Measurements from ENCODE around the gene GRIA1.

DNA sequence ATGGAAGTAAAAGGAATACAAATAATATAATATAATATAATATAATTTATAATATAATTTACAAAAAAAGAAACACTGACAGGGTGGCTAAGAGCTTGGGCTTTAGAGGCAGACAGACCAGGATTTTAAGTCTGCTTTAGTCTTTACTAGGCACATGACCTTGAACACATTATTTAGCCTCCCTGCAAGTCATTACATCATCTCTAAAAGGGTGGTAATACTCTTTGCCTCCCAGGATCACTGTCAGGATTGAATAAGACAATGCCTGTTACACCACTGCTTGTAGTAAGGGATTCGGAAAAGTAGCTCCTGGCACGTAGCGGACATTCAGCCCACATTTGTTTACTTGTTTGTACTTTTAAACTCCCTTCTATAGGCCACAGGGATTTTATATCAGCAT is 199.8 kb downstream of the GRIA1 start:
- TF ChIP-seq, protein P1, sequence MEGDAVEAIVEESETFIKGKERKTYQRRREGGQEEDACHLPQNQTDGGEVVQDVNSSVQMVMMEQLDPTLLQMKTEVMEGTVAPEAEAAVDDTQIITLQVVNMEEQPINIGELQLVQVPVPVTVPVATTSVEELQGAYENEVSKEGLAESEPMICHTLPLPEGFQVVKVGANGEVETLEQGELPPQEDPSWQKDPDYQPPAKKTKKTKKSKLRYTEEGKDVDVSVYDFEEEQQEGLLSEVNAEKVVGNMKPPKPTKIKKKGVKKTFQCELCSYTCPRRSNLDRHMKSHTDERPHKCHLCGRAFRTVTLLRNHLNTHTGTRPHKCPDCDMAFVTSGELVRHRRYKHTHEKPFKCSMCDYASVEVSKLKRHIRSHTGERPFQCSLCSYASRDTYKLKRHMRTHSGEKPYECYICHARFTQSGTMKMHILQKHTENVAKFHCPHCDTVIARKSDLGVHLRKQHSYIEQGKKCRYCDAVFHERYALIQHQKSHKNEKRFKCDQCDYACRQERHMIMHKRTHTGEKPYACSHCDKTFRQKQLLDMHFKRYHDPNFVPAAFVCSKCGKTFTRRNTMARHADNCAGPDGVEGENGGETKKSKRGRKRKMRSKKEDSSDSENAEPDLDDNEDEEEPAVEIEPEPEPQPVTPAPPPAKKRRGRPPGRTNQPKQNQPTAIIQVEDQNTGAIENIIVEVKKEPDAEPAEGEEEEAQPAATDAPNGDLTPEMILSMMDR (IDR thresholded peaks at IDR 0.05), result no peak
- no peak for TF ChIP-seq POLR2A (IDR thresholded peaks at IDR 0.05)
